HCT116 (cell line): ENCODE data around the gene CTNNA2. TPM values are rescaled to one million over a fixed set of nuclear protein-coding genes. Genes with fewer than 3 reads are reported as not detected.

Experiments
- ATAC-seq: fragments of 200-7000 bp; cut with Tn5 transposase; 2 replicates; pipeline ENCODE4 v1.9.1; 2020; ENCODE audit warnings: mild to moderate bottlenecking, moderate library complexity
- BruUV-seq: library from RNA; stranded (reverse); fragments of 400-500 nt; replicated peaks from 2 replicates; lab custom pipeline; 2021; lab: Mats Ljungman, UMichigan
- CTCF ChIA-PET: fragments of 300-600 bp; sonication (Branson Sonifier 250); formaldehyde crosslinking; loops from one replicate; lab custom pipeline; 2021; ENCODE audit warnings: antibody characterized with exemption; lab: Charles Lee
- POLR2A ChIA-PET: fragments of 300-600, 350-600 bp; sonication (Branson Sonifier 250); formaldehyde crosslinking; loops from one replicate; lab custom pipeline; 2021; ENCODE audit warnings: antibody characterized with exemption; lab: Charles Lee
- RAD21 ChIA-PET, 2 experiments: fragments of 300-600 bp; sonication (Branson Sonifier 250); formaldehyde crosslinking; loops; one replicate each; lab custom pipeline; 2023; ENCODE audit warnings: low total read pairs in 2 of 2; ENCODE audit not compliant: uncharacterized antibody in 2 of 2, unreplicated experiment in 2 of 2, low non-redundant PET in 1 of 2; lab: Charles Lee
- DNase-seq: peaks from one replicate; pipeline ENCODE4 v3.0.0-alpha.2; 2010; ENCODE audit warnings: low read depth, low spot score
- H2AFZ ChIP-seq: fragments of 200-600 bp; shearing (Covaris generic), sonication (generic); 2 replicates; pipeline ENCODE4 v1.6.1; 2017; ENCODE audit warnings: low read depth, mixed run types, mixed read lengths, antibody characterized with exemption, low read length; ENCODE audit not compliant: poor library complexity, severe bottlenecking
- H3K27ac ChIP-seq: 2 replicates; pipeline ENCODE4 v1.5.1; 2012; ENCODE audit warnings: low read depth, low read length
- H3K27me3 ChIP-seq: fragments of 200-600 bp; sonication (generic); 2 replicates; pipeline ENCODE4 v1.6.1; 2016; ENCODE audit warnings: mixed run types, low read length, mixed read lengths; ENCODE audit not compliant: insufficient read depth
- H3K36me3 ChIP-seq, 2 experiments: fragments of 200-500 bp in 1 of 2; fragments of 200-600 bp in 1 of 2; sonication (Bioruptor generic) in 1 of 2; sonication (generic) in 1 of 2; 2 replicates each; pipeline versions ENCODE4 v1.5.1 to v1.6.1; 2014 to 2016; ENCODE audit warnings: low read length in 2 of 2, inconsistent platforms in 1 of 2, mixed read lengths in 1 of 2, mixed run types in 1 of 2; ENCODE audit not compliant: insufficient read depth in 2 of 2, control insufficient read depth in 1 of 2
- H3K4me1 ChIP-seq, 2 experiments: fragments of 200-600 bp in 1 of 2; sonication (generic) in 1 of 2; 2 replicates each; pipeline versions ENCODE4 v1.5.1 to v1.6.1; 2012 to 2017; ENCODE audit warnings: low read length in 2 of 2, inconsistent platforms in 1 of 2, mild to moderate bottlenecking in 1 of 2, mixed read lengths in 1 of 2, mixed run types in 1 of 2, moderate library complexity in 1 of 2; ENCODE audit not compliant: insufficient read depth in 2 of 2, control insufficient read depth in 1 of 2
- H3K4me2 ChIP-seq: fragments of 200-600 bp; sonication (generic); 2 replicates; pipeline ENCODE4 v1.6.1; 2017; ENCODE audit warnings: mixed run types, low read length, mixed read lengths
- H3K4me3 ChIP-seq, 2 experiments: fragments of 200-600 bp in 1 of 2; sonication (generic) in 1 of 2; replicated peaks in 1 of 2; 2 replicates each; pipeline ENCODE4 v1.5.1; 2011 to 2016; ENCODE audit warnings: low read length in 2 of 2, control low read depth in 1 of 2, low read depth in 1 of 2, mild to moderate bottlenecking in 1 of 2, mixed read lengths in 1 of 2, mixed run types in 1 of 2
- H3K79me2 ChIP-seq: fragments of 200-600 bp; sonication (generic); 2 replicates; pipeline ENCODE4 v1.6.1; 2017; ENCODE audit warnings: mild to moderate bottlenecking, mixed run types, low read length, moderate library complexity, mixed read lengths; ENCODE audit not compliant: insufficient read depth
- H3K9ac ChIP-seq: fragments of 200-600 bp; sonication (generic); 2 replicates; pipeline ENCODE4 v1.6.1; 2016; ENCODE audit warnings: low read length, mixed read lengths
- H3K9me2 ChIP-seq: fragments of 200-600 bp; sonication (generic), shearing (Covaris generic); 2 replicates; pipeline ENCODE4 v1.6.1; 2017; ENCODE audit warnings: mixed run types, mild to moderate bottlenecking, moderate library complexity; ENCODE audit not compliant: insufficient read depth
- H3K9me3 ChIP-seq, 2 experiments: fragments of 200-500 bp in 1 of 2; fragments of 200-600 bp in 1 of 2; sonication (Bioruptor generic) in 1 of 2; sonication (generic) in 1 of 2; 2 replicates each; pipeline ENCODE4 v1.6.1; 2014 to 2017; ENCODE audit warnings: low read length in 2 of 2, mixed read lengths in 2 of 2, inconsistent platforms in 1 of 2, low read depth in 1 of 2, mild to moderate bottlenecking in 1 of 2, mixed run types in 1 of 2, moderate library complexity in 1 of 2; ENCODE audit not compliant: control insufficient read depth in 1 of 2, insufficient read depth in 1 of 2
- H4K20me1 ChIP-seq: fragments of 200-600 bp; sonication (generic), shearing (Covaris generic); 2 replicates; pipeline ENCODE4 v1.6.1; 2017; ENCODE audit warnings: mixed run types, mild to moderate bottlenecking, moderate library complexity; ENCODE audit not compliant: insufficient read depth
- CBX3 ChIP-seq: IDR thresholded peaks from 2 replicates; pipeline ENCODE4 v1.6.1; 2012; ENCODE audit warnings: low read depth
- CTCF ChIP-seq, 3 experiments: fragments of 200-600 bp in 1 of 3; sonication (generic) in 1 of 3; IDR thresholded peaks in 2 of 3; conservative IDR thresholded peaks in 1 of 3; 2 replicates each; pipeline ENCODE4 v1.5.1; 2012 to 2017; ENCODE audit warnings: low read depth in 2 of 3, low read length in 2 of 3, antibody characterized with exemption in 1 of 3, borderline replicate concordance in 1 of 3, control low read depth in 1 of 3, mild to moderate bottlenecking in 1 of 3, mixed read lengths in 1 of 3, mixed run types in 1 of 3, moderate library complexity in 1 of 3; ENCODE audit not compliant: insufficient read depth in 1 of 3
- EGR1 ChIP-seq: IDR thresholded peaks from 2 replicates; pipeline ENCODE4 v1.6.1; 2012; ENCODE audit warnings: low read depth
- ELF1 ChIP-seq: IDR thresholded peaks from 2 replicates; pipeline ENCODE4 v1.6.1; 2012; ENCODE audit warnings: low read depth, borderline replicate concordance
- EZH2phosphoT487 ChIP-seq: fragments of 200-600 bp; IDR thresholded peaks from 2 replicates; pipeline ENCODE4 v1.6.1; 2018; ENCODE audit warnings: antibody characterized with exemption, borderline replicate concordance
- FOSL1 ChIP-seq: IDR thresholded peaks from 2 replicates; pipeline ENCODE4 v1.6.1; 2012; ENCODE audit warnings: low read depth
- JUND ChIP-seq: IDR thresholded peaks from 2 replicates; pipeline ENCODE4 v1.6.1; 2012
- POLR2AphosphoS5 ChIP-seq: IDR thresholded peaks from 2 replicates; pipeline ENCODE4 v1.6.1; 2011; ENCODE audit warnings: mild to moderate bottlenecking, low read depth, low read length, moderate library complexity
- RAD21 ChIP-seq: IDR thresholded peaks from 2 replicates; pipeline ENCODE4 v1.6.1; 2012; ENCODE audit warnings: low read depth, mild to moderate bottlenecking
- SIN3A ChIP-seq: IDR thresholded peaks from 2 replicates; pipeline ENCODE4 v1.6.1; 2012; ENCODE audit warnings: low read depth
- SP1 ChIP-seq: IDR thresholded peaks from 2 replicates; pipeline ENCODE4 v1.6.1; 2012; ENCODE audit warnings: low read depth
- SRF ChIP-seq: IDR thresholded peaks from 2 replicates; pipeline ENCODE4 v1.6.1; 2012; ENCODE audit warnings: low read depth
- ZBTB33 ChIP-seq: IDR thresholded peaks from 2 replicates; pipeline ENCODE4 v1.6.1; 2011; ENCODE audit warnings: mild to moderate bottlenecking, low read length, moderate library complexity; ENCODE audit not compliant: insufficient replicate concordance; ENCODE audit errors: extremely low read depth
- intact Hi-C: fragments of 100-400 bp; cut with micrococcal nuclease; formaldehyde crosslinking; loops from 2 replicates; pipeline ENCODE4 v1.10.0; 2022
- total RNA-seq: library from RNA; stranded (reverse); gene quantifications from one replicate; pipeline ENCODE4 v1.2.1, GENCODE V29; 2021; ENCODE audit not compliant: unreplicated experiment

CTNNA2 gene
- total RNA-seq, 1 experiment from 2014 or later, result not detected

GRCh38 chr2:80246534-80246933 is 733.7 kb downstream of the CTNNA2 start:
- Histone ChIP-seq H4K20me1 (no peaks in the 10 kb centered on the region), H2AFZ (no peak overlapping the region), H3K36me3 (no peaks in the 10 kb centered on the region), H3K27me3 (no peaks in the 10 kb centered on the region), H3K9me3 (peaks cover 0 to 3% of the 10 kb centered on the region in 2 experiments; a peak in 2 of 4 replicates), H3K4me3 (no peak overlapping the region), H3K4me2 (no peak overlapping the region), H3K4me1 (no peaks in the 10 kb centered on the region), H3K27ac (no peak overlapping the region), H3K79me2 (no peaks in the 10 kb centered on the region), H3K9me2 (no peaks in the 10 kb centered on the region), H3K9ac (no peak overlapping the region)
- intact Hi-C loops, result no loop called here
- ChIA-PET RAD21 (no interaction called here), CTCF (no interaction called here), POLR2A (no interaction called here)
- no TSS peak for BruUV-seq
- ATAC-seq (no peak), DNase-seq (no peak)
- TF ChIP-seq RAD21 (no peak), FOSL1 (no peak), EGR1 (no peak)

GRCh38 chr2:80247339-80247738 is 734.5 kb downstream of the CTNNA2 start:
- Histone ChIP-seq H2AFZ (no peak overlapping the region), H3K27ac (no peak overlapping the region), H3K4me3 (no peak overlapping the region), H3K79me2 (no peaks in the 10 kb centered on the region), H4K20me1 (no peaks in the 10 kb centered on the region), H3K9me3 (peaks cover 0 to 3% of the 10 kb centered on the region in 2 experiments; a peak in 2 of 4 replicates)
- POLR2A ChIA-PET, result no interaction called here
- TF ChIP-seq JUND (no peak), CTCF (IDR thresholded peaks at IDR 0.05 in 2 of 3, conservative IDR thresholded peaks at IDR 0.05 in 1 of 3; ENCODE audit: borderline replicate concordance in 1 of 3, insufficient read depth in 1 of 3, low read depth in 2 of 3, low read length in 2 of 3) (no peak), SP1 (no peak), POLR2AphosphoS5 (no peak), CBX3 (no peak), ZBTB33 (no peak), ELF1 (no peak), EZH2phosphoT487 (no peak), SRF (no peak), SIN3A (no peak)
- TF ChIP-seq, all 23 proteins: peak for 0
- RAD21 ChIA-PET, result no interaction called here
- no peaks in the 10 kb centered on the region for H3K9me2 ChIP-seq
- H3K27me3 ChIP-seq, result no peaks in the 10 kb centered on the region
- no peaks in the 10 kb centered on the region for H3K4me1 ChIP-seq
- no peak overlapping the region for H3K4me2 ChIP-seq
- H3K36me3 ChIP-seq, result no peaks in the 10 kb centered on the region
- H3K9ac ChIP-seq, result no peak overlapping the region
- DNase-seq (no peak), ATAC-seq (no peak)
- BruUV-seq, result no TSS peak
- intact Hi-C loops, result no loop called here
- CTCF ChIA-PET, result no interaction called here
